K562 (cell line): ENCODE data around the gene ARID3A.

ENCODE experiments used
- CHD2 ChIP-seq: IDR thresholded peaks from 2 replicates; pipeline ENCODE4 v1.6.1; 2011; ENCODE audit warnings: low read depth, low read length
- CREB1 ChIP-seq, 2 experiments: sonication (generic) in 1 of 2; formaldehyde crosslinking in 1 of 2; IDR thresholded peaks; 2 replicates each; pipeline versions ENCODE4 v1.6.1 to v1.8.0; 2012 to 2022; ENCODE audit warnings: inconsistent platforms in 1 of 2, mild to moderate bottlenecking in 1 of 2, missing genetic modification reagents in 1 of 2, moderate library complexity in 1 of 2
- FOXP1 ChIP-seq: sonication (generic); formaldehyde crosslinking; IDR thresholded peaks from 2 replicates; pipeline ENCODE4 v1.8.0; 2022; ENCODE audit warnings: mild to moderate bottlenecking, missing genetic modification reagents
- HMGXB4 ChIP-seq: sonication (generic); formaldehyde crosslinking; IDR thresholded peaks from 2 replicates; pipeline ENCODE4 v1.8.1; 2023; ENCODE audit warnings: mild to moderate bottlenecking, missing genetic modification reagents
- POU5F1 ChIP-seq: fragments of 150-350 bp; IDR thresholded peaks from 2 replicates; pipeline ENCODE4 v1.6.1; 2014; ENCODE audit warnings: borderline replicate concordance, low read length, low read depth, mild to moderate bottlenecking; ENCODE audit not compliant: partially characterized antibody
- RAD21 ChIP-seq, 2 experiments: fragments of 250-450 bp in 1 of 2; fragments of 450-650 bp in 1 of 2; sonication (Bioruptor Pico) in 1 of 2; formaldehyde crosslinking in 1 of 2; IDR thresholded peaks in 1 of 2; conservative IDR thresholded peaks in 1 of 2; 2 replicates each; pipeline versions ENCODE4 v1.4.0 to v1.8.0; 2020 to 2022; ENCODE audit warnings: mild to moderate bottlenecking in 2 of 2, moderate library complexity in 1 of 2
- RFX5 ChIP-seq: IDR thresholded peaks from 2 replicates; pipeline ENCODE4 v1.6.1; 2011; ENCODE audit warnings: low read depth, mild to moderate bottlenecking, improper control_type of control experiment, low read length
- TAF1 ChIP-seq: IDR thresholded peaks from 2 replicates; pipeline ENCODE4 v1.6.1; 2011; ENCODE audit warnings: mild to moderate bottlenecking, low read length, moderate library complexity; ENCODE audit not compliant: insufficient read depth, control insufficient read depth, severe bottlenecking; ENCODE audit errors: extremely low read depth
- ZNF436 ChIP-seq: fragments of 250-450, 450-650 bp; sonication (Bioruptor Pico); formaldehyde crosslinking; IDR thresholded peaks from 2 replicates; pipeline ENCODE4 v1.7.0; 2020; ENCODE audit warnings: mild to moderate bottlenecking
- ZNF644 ChIP-seq: fragments of 200-800 bp; sonication (Bioruptor generic); IDR thresholded peaks from 2 replicates; pipeline ENCODE4 v1.6.1; 2016; ENCODE audit warnings: low read depth, missing genetic modification characterization, missing compliant biosample characterization
- ZNF75A ChIP-seq: fragments of 450-650 bp; formaldehyde crosslinking; IDR thresholded peaks from 2 replicates; pipeline ENCODE4 v1.4.0; 2020; ENCODE audit warnings: mild to moderate bottlenecking
- ZNF76 ChIP-seq: fragments of 250-450 bp; sonication (Bioruptor Pico); IDR thresholded peaks from 2 replicates; pipeline ENCODE4 v1.4.0; 2020; ENCODE audit warnings: mild to moderate bottlenecking, moderate library complexity, borderline replicate concordance
- ZZZ3 ChIP-seq: fragments of 450-650 bp; IDR thresholded peaks from 2 replicates; pipeline ENCODE4 v1.6.1; 2016; ENCODE audit warnings: antibody characterized with exemption, mild to moderate bottlenecking, moderate library complexity
- TF ChIP-seq, protein P1 (sequence below): sonication (generic); formaldehyde crosslinking; IDR thresholded peaks from 2 replicates; pipeline ENCODE4 v1.5.0; 2020; ENCODE audit warnings: missing genetic modification reagents

DNA sequence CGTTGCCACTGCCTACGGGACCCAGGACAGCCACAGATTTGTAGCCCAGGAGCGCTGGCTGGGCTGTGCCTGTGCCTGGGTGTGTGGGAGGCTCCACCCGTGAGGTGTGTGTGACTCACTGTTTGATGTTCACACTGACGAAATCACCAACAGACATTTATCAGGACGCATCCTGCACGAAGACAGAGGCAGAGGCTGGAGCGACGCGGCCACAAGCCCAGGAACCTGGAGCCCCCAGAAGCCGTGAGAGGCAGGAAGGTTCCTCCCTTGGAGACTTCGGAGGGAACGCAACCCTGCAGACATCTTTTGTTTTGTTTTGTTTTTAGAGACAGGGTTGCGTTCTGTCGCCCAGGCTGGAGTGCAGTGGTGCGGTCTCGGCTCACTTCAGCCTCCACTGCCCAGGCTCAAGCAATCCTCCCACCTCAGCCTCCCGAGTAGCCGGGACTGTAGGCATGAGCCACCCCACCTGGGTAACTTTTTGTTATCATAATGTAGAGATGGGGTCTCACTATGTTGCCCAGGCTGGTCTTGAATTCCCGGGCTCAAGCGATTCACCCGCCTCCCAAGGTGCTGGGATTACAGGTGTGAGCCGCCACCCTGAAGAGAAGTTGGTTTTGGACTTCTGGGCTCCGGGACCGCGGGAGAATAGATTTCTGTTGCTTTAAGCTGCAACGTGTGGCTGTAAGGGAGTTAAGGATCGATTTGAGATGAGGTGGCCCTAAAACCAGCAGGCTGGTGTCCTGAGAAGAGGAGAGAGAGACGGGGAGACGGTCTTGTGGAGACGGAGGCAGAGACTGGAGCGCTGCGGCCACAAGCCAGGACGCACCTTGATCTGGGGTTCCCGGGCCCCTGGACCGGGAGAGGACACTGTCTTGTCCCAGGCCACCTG is 33.4 kb downstream of the ARID3A start:
- no peak for TF ChIP-seq ZNF76 (CRISPR knock-in tag)
- TF ChIP-seq FOXP1 (CRISPR knock-in tag): no peak
- peak; percentile 79 for TF ChIP-seq CREB1 (IDR thresholded peaks at IDR 0.05)
- peak; percentile 67; the same call in 1 of the 2 replicates for TF ChIP-seq CREB1 (CRISPR knock-in tag; IDR thresholded peaks at IDR 0.05)
- TF ChIP-seq ZNF644 (tag): no peak
- peak; percentile 19 for TF ChIP-seq TAF1
- no peak for TF ChIP-seq POU5F1
- no peak for TF ChIP-seq HMGXB4
- TF ChIP-seq ZZZ3: no peak
- TF ChIP-seq, protein P1, sequence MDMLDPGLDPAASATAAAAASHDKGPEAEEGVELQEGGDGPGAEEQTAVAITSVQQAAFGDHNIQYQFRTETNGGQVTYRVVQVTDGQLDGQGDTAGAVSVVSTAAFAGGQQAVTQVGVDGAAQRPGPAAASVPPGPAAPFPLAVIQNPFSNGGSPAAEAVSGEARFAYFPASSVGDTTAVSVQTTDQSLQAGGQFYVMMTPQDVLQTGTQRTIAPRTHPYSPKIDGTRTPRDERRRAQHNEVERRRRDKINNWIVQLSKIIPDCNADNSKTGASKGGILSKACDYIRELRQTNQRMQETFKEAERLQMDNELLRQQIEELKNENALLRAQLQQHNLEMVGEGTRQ (CRISPR knock-in tag): no peak
- TF ChIP-seq RAD21 (CRISPR knock-in tag; conservative IDR thresholded peaks at IDR 0.05 in 1 of 2, IDR thresholded peaks at IDR 0.05 in 1 of 2): no peak
- no peak for TF ChIP-seq CHD2
- TF ChIP-seq ZNF75A: 0 out of 2 replicates have a peak, but pooled peaks have one; percentile 57
- no peak for TF ChIP-seq ZNF436
- TF ChIP-seq RFX5: no peak
